Measurements from ENCODE around the gene ARMCX6. TPM values are rescaled to one million over a fixed set of nuclear protein-coding genes. Genes with fewer than 3 reads are reported as not detected.
"Not testable (repeated sequence)": the region's sequence is repeated elsewhere in the genome, so short reads cannot be mapped to it uniquely, and the experiment has no call there.

The ARMCX6 gene
- total and polyA plus RNA-seq, 5 donors from 2014 or later: 33.6 to 42.4 (median 39.5) TPM

DNA sequence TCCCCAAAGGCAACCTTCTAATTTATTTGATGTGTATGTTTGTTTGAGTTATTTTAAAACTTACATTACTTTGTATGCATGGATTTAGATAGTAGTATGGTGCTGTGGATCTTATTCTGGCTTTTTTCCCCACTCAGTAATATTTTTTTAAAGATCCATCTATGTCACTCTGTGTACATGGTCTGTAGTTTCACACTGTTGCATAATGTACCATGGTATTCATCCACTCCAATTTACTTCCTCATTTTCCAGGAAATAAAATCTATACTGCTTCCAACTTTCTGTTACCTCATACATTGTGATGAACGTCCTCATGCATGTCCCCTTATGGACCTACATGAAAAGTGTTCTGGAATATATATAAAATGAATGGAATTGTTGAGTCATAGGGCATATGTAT is 24.3 kb upstream of the ARMCX6 start:
- H3K36me3 Mint-ChIP-seq: no peaks in the 10 kb centered on the region

DNA sequence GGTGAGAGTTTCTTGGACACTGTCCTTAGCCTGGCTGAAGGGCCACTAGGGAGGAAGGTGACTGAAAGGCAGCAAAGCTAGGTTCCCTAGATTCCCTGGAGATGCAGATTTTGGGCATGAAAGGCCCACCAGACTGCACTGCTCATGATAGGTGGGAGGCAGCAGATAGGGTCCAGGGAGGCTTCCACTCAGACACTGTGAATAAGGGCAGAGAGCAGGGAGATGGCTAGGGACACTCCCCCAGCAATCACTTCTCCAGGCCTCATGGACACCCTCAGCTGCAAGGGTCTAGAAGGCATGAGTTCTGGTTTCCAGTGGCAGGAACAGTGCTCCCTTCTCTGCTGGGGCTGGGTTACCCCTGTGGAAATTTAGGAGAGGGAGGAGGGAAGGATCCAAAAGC is 21.8 kb upstream of the ARMCX6 start:
- H3K4me1 Mint-ChIP-seq: no peaks in the 10 kb centered on the region
- peak overlapping the region in 1 of 3 donors; percentile 60 for H3K27ac Mint-ChIP-seq
- H3K9me3 Mint-ChIP-seq: peaks cover 0 to 2% (median 0%) of the 10 kb centered on the region in 7 donors
- H3K36me3 Mint-ChIP-seq: no peaks in the 10 kb centered on the region
- no peak overlapping the region for H3K4me3 Mint-ChIP-seq
- Histone ChIP-seq H3K4me1 (ENCODE audit: control insufficient read depth, insufficient read depth, low read length, poor library complexity, severe bottlenecking) (no peaks in the 10 kb centered on the region), H3K4me3 (ENCODE audit: low read depth, low read length) (no peak overlapping the region), H3K27ac (ENCODE audit: insufficient read depth, low read length, poor library complexity, severe bottlenecking) (no peak overlapping the region), H3K27me3 (ENCODE audit: control insufficient read depth, insufficient read depth, low read length) (no peaks in the 10 kb centered on the region), H3K9me3 (ENCODE audit: control insufficient read depth in 2 of 2, low read length in 2 of 2) (no peaks in the 10 kb centered on the region), H3K36me3 (ENCODE audit: control insufficient read depth, insufficient read depth, low read length) (no peaks in the 10 kb centered on the region)
- ATAC-seq (ENCODE audit: low read depth in 2 of 2) (no peak), DNase-seq (no peak)
- H3K27me3 Mint-ChIP-seq: no peaks in the 10 kb centered on the region

More for the DNA sequence above, 24.3 kb upstream of the ARMCX6 start:
- Histone ChIP-seq H3K4me1 (ENCODE audit: control insufficient read depth, insufficient read depth, low read length, poor library complexity, severe bottlenecking) (no peaks in the 10 kb centered on the region), H3K36me3 (ENCODE audit: control insufficient read depth, insufficient read depth, low read length) (no peaks in the 10 kb centered on the region), H3K27me3 (ENCODE audit: control insufficient read depth, insufficient read depth, low read length) (no peaks in the 10 kb centered on the region), H3K27ac (ENCODE audit: insufficient read depth, low read length, poor library complexity, severe bottlenecking) (no peak overlapping the region), H3K9me3 (ENCODE audit: control insufficient read depth in 2 of 2, low read length in 2 of 2) (no peaks in the 10 kb centered on the region), H3K4me3 (ENCODE audit: low read depth, low read length) (no peak overlapping the region)
- no peaks in the 10 kb centered on the region for H3K4me1 Mint-ChIP-seq
- H3K27ac Mint-ChIP-seq: no peak overlapping the region
- no peaks in the 10 kb centered on the region for H3K27me3 Mint-ChIP-seq
- no peak for ATAC-seq (ENCODE audit: low read depth in 2 of 2)
- H3K4me3 Mint-ChIP-seq: no peak overlapping the region
- DNase-seq: no peak
- H3K9me3 Mint-ChIP-seq: no peaks in the 10 kb centered on the region

DNA sequence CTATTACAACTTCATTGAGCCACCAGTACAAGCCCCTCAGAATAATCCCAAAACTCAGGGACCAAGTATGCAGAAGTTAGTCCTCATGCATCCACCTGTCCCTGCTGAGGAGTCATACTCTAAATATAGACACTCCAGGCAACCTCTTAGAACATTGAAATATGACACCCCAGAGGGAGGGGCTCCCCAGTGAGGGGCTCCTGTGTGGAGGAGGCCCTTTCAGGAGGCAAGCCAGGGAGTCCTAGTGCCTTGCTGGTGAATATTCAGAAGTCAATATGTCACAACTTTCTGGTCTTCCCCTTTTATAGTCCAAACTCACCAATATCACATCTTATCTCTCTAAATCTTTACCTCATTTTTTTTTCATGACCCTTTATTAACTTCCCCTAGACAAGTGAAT is 1.6 kb upstream of the ARMCX6 start:
- H3K27me3 Mint-ChIP-seq: no peaks in the 10 kb centered on the region
- H3K27ac ChIP-seq (ENCODE audit: insufficient read depth, low read length, poor library complexity, severe bottlenecking): no peak overlapping the region
- H3K4me1 Mint-ChIP-seq: peaks cover 0 to 35% (median 10%) of the 10 kb centered on the region in 4 donors
- H3K4me3 Mint-ChIP-seq: peak overlapping the region in 2 of 4 donors; percentile 15 to 84
- H3K36me3 ChIP-seq (ENCODE audit: control insufficient read depth, insufficient read depth, low read length): no peaks in the 10 kb centered on the region
- DNase-seq (no peak), ATAC-seq (ENCODE audit: low read depth in 2 of 2) (no peak)
- no peaks in the 10 kb centered on the region for H3K36me3 Mint-ChIP-seq
- H3K9me3 Mint-ChIP-seq: peaks cover 0 to 2% (median 0%) of the 10 kb centered on the region in 7 donors
- peak overlapping the region in 1 of 3 donors; percentile 8 for H3K27ac Mint-ChIP-seq
- H3K9me3 ChIP-seq (ENCODE audit: control insufficient read depth in 2 of 2, low read length in 2 of 2): no peaks in the 10 kb centered on the region
- H3K4me1 ChIP-seq (ENCODE audit: control insufficient read depth, insufficient read depth, low read length, poor library complexity, severe bottlenecking): peaks cover 5% of the 10 kb centered on the region
- no peak overlapping the region for H3K4me3 ChIP-seq (ENCODE audit: low read depth, low read length)
- no peaks in the 10 kb centered on the region for H3K27me3 ChIP-seq (ENCODE audit: control insufficient read depth, insufficient read depth, low read length)

DNA sequence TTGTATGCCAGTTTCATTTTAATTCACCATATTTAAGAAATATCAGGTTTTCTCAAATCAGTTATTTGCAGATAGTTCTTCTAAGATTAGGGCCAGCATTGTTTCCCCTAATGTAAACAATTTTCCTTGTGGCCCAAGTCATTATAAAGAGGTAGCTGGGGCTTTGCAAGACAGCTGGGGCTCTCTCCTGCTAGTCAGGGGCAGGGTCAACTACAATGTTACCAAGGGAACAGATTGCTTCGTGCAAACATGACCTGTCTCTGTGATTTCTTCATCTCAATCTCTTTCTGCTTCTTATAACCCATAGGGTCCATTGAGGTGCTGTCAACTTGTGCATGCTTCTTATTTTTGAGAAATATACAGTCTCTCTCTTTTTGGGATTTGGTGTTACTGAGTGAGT is 12.1 kb downstream of the ARMCX6 start:
- Histone ChIP-seq H3K4me1 (ENCODE audit: control insufficient read depth, insufficient read depth, low read length, poor library complexity, severe bottlenecking) (no peaks in the 10 kb centered on the region), H3K36me3 (ENCODE audit: control insufficient read depth, insufficient read depth, low read length) (no peaks in the 10 kb centered on the region), H3K27me3 (ENCODE audit: control insufficient read depth, insufficient read depth, low read length) (no peaks in the 10 kb centered on the region), H3K27ac (ENCODE audit: insufficient read depth, low read length, poor library complexity, severe bottlenecking) (no peak overlapping the region), H3K9me3 (ENCODE audit: control insufficient read depth in 2 of 2, low read length in 2 of 2) (no peaks in the 10 kb centered on the region), H3K4me3 (ENCODE audit: low read depth, low read length) (no peak overlapping the region)
- Mint-ChIP-seq H3K27ac (no peak overlapping the region), H3K4me3 (no peak overlapping the region), H3K4me1 (no peaks in the 10 kb centered on the region), H3K36me3 (no peaks in the 10 kb centered on the region), H3K27me3 (peaks cover 13% of the 10 kb centered on the region), H3K9me3 (no peaks in the 10 kb centered on the region)
- DNase-seq: no peak
- ATAC-seq (ENCODE audit: low read depth in 2 of 2): no peak

DNA sequence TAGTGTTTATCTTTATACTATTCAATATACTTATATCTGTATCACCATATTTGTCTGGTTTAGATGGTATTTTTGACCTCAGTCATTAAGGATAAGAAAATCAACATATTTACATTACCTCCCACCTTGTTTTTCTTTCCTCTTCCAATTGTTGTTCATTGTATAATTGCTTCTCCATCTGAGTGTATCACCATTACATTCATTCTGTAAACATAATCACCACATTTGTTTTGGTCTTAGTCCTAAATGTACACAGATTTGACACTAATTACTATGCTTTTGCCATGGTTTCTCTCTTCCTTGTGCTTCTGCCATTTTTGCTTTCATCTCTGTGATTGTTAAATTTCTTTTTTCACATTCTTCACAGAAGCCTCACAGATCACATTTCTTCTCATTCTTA is 12.7 kb downstream of the ARMCX6 start:
- no peaks in the 10 kb centered on the region for H3K4me1 Mint-ChIP-seq
- no peaks in the 10 kb centered on the region for H3K9me3 ChIP-seq (ENCODE audit: control insufficient read depth in 2 of 2, low read length in 2 of 2)
- no peaks in the 10 kb centered on the region for H3K27me3 ChIP-seq (ENCODE audit: control insufficient read depth, insufficient read depth, low read length)
- H3K36me3 Mint-ChIP-seq: no peaks in the 10 kb centered on the region
- H3K27ac Mint-ChIP-seq: no peak overlapping the region
- no peaks in the 10 kb centered on the region for H3K9me3 Mint-ChIP-seq
- H3K36me3 ChIP-seq (ENCODE audit: control insufficient read depth, insufficient read depth, low read length): no peaks in the 10 kb centered on the region
- H3K27me3 Mint-ChIP-seq: peaks cover 13% of the 10 kb centered on the region
- H3K4me3 Mint-ChIP-seq: no peak overlapping the region
- no peak for ATAC-seq (ENCODE audit: low read depth in 2 of 2)
- H3K4me1 ChIP-seq (ENCODE audit: control insufficient read depth, insufficient read depth, low read length, poor library complexity, severe bottlenecking): no peaks in the 10 kb centered on the region
- no peak overlapping the region for H3K27ac ChIP-seq (ENCODE audit: insufficient read depth, low read length, poor library complexity, severe bottlenecking)
- no peak overlapping the region for H3K4me3 ChIP-seq (ENCODE audit: low read depth, low read length)
- no peak for DNase-seq

DNA sequence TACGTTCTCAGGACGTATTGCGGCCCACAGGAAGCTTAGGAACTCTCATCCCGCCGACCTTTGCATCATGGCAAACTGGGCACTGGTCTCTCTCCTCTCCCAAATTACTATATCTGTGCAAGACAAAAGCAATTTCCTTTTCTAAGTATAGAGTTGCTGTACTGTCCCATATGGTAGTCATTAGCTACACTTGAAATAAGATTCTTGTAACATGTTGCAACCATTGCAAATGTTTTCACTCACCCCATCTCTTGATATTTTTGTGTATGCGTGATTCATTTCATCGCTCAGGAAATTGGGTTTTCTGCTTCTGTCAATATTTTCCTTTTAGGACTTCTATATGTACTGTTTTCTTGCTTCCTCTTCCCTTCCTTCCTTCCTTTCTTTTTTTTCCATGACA is 15.7 kb downstream of the ARMCX6 start:
- Histone ChIP-seq H3K27me3 (ENCODE audit: control insufficient read depth, insufficient read depth, low read length) (no peaks in the 10 kb centered on the region), H3K9me3 (ENCODE audit: control insufficient read depth in 2 of 2, low read length in 2 of 2) (no peaks in the 10 kb centered on the region), H3K36me3 (ENCODE audit: control insufficient read depth, insufficient read depth, low read length) (no peaks in the 10 kb centered on the region), H3K4me1 (ENCODE audit: control insufficient read depth, insufficient read depth, low read length, poor library complexity, severe bottlenecking) (no peaks in the 10 kb centered on the region), H3K27ac (ENCODE audit: insufficient read depth, low read length, poor library complexity, severe bottlenecking) (no peak overlapping the region), H3K4me3 (ENCODE audit: low read depth, low read length) (no peak overlapping the region)
- DNase-seq (no peak), ATAC-seq (ENCODE audit: low read depth in 2 of 2) (no peak)
- H3K4me1 Mint-ChIP-seq: no peaks in the 10 kb centered on the region
- H3K27ac Mint-ChIP-seq: no peak overlapping the region
- H3K36me3 Mint-ChIP-seq: no peaks in the 10 kb centered on the region
- no peaks in the 10 kb centered on the region for H3K9me3 Mint-ChIP-seq
- no peak overlapping the region for H3K4me3 Mint-ChIP-seq
- H3K27me3 Mint-ChIP-seq: peaks cover 16% of the 10 kb centered on the region

DNA sequence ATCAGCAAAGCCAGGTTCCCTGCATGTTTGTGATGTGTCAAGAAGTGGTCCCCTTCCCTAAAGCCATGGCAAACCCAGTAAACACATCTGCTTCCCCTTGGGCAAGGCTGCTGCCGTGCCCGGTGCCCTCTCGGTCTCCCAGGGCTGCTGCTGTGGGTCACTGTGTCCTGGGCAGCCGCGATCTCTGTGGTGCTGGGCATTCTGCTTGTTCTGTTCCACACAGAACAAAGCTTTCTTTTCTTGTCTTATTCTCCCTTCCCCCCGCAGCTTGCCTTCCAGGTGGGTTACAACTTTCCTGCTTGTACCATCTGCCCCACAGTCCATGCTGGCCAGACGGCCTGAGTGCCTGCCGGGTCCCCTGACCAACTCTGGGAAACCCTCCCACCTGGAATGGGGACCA is 18.2 kb downstream of the ARMCX6 start:
- not testable (repeated sequence) for H3K36me3 Mint-ChIP-seq; ATAC-seq (ENCODE audit: low read depth in 2 of 2)

DNA sequence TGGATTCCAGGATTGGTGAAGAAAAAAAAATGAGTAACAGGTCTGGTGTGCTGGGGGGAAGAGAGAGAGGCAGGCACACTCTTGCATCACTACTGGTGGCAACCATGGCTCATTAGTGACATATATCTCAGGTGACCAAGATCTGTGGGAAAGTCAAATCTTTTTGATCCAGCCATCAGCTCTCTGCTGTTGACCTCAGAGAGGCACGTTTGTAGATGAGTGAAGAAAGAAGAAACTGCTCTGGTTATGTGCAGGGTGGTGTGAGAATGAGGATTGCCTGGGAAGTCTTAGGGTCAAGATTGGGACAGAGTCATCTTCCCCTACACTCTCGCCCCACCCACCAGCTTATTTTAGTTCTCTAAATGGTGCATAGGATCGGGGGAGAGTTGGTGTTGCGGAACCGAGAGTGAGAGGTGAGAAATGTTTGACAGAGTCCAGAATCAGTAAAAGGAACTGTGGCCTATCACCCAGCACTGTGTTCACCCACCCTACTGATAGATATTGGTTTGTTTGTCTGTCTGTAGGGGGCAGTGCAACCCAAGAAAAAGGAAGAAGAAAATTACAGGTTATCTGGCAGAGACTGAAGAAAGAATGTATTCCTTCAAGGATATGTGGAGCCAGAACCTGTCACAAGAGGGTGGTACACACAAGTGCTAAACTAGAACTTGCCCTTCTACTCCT is 21.9 kb downstream of the ARMCX6 start:
- ATAC-seq (ENCODE audit: low read depth in 2 of 2): peak in 1 of 2 donors; percentile 66
- no peaks in the 10 kb centered on the region for H3K36me3 ChIP-seq (ENCODE audit: control insufficient read depth, insufficient read depth, low read length)
- no peaks in the 10 kb centered on the region for H3K4me1 ChIP-seq (ENCODE audit: control insufficient read depth, insufficient read depth, low read length, poor library complexity, severe bottlenecking)
- no peak overlapping the region for H3K27ac ChIP-seq (ENCODE audit: insufficient read depth, low read length, poor library complexity, severe bottlenecking)
- H3K27me3 Mint-ChIP-seq: peaks cover 7% of the 10 kb centered on the region
- peak; percentile 18 to 60 (median 58) for DNase-seq
- no peak overlapping the region for H3K27ac Mint-ChIP-seq
- H3K27me3 ChIP-seq (ENCODE audit: control insufficient read depth, insufficient read depth, low read length): no peaks in the 10 kb centered on the region
- H3K4me3 ChIP-seq (ENCODE audit: low read depth, low read length): no peak overlapping the region
- H3K9me3 Mint-ChIP-seq: no peaks in the 10 kb centered on the region
- no peak overlapping the region for H3K4me3 Mint-ChIP-seq
- H3K4me1 Mint-ChIP-seq: no peaks in the 10 kb centered on the region
- no peaks in the 10 kb centered on the region for H3K36me3 Mint-ChIP-seq
- no peaks in the 10 kb centered on the region for H3K9me3 ChIP-seq (ENCODE audit: control insufficient read depth in 2 of 2, low read length in 2 of 2)

More for the DNA sequence above, 18.2 kb downstream of the ARMCX6 start:
- H3K9me3 Mint-ChIP-seq; H3K27ac Mint-ChIP-seq; H3K9me3 ChIP-seq (ENCODE audit: control insufficient read depth in 2 of 2, low read length in 2 of 2); H3K4me1 Mint-ChIP-seq; H3K4me3 ChIP-seq (ENCODE audit: low read depth, low read length); H3K4me1 ChIP-seq (ENCODE audit: control insufficient read depth, insufficient read depth, low read length, poor library complexity, severe bottlenecking); H3K36me3 ChIP-seq (ENCODE audit: control insufficient read depth, insufficient read depth, low read length); DNase-seq; H3K4me3 Mint-ChIP-seq; H3K27ac ChIP-seq (ENCODE audit: insufficient read depth, low read length, poor library complexity, severe bottlenecking); H3K27me3 ChIP-seq (ENCODE audit: control insufficient read depth, insufficient read depth, low read length): not testable (repeated sequence)
- peaks cover 12% of the 10 kb centered on the region for H3K27me3 Mint-ChIP-seq
